GM19324 (cell line): ENCODE measurements around the gene NTN1.
"Not testable (repeated sequence)": the region's sequence is repeated elsewhere in the genome, so short reads cannot be mapped to it uniquely, and the experiment has no call there.

Experiments used
- ATAC-seq: cut with Tn5 transposase; IDR thresholded peaks from one replicate; pipeline ENCODE4 v1.9.1; 2021; ENCODE audit warnings: mild to moderate bottlenecking, moderate library complexity; ENCODE audit not compliant: unreplicated experiment, low FRiP score

Gene NTN1

DNA sequence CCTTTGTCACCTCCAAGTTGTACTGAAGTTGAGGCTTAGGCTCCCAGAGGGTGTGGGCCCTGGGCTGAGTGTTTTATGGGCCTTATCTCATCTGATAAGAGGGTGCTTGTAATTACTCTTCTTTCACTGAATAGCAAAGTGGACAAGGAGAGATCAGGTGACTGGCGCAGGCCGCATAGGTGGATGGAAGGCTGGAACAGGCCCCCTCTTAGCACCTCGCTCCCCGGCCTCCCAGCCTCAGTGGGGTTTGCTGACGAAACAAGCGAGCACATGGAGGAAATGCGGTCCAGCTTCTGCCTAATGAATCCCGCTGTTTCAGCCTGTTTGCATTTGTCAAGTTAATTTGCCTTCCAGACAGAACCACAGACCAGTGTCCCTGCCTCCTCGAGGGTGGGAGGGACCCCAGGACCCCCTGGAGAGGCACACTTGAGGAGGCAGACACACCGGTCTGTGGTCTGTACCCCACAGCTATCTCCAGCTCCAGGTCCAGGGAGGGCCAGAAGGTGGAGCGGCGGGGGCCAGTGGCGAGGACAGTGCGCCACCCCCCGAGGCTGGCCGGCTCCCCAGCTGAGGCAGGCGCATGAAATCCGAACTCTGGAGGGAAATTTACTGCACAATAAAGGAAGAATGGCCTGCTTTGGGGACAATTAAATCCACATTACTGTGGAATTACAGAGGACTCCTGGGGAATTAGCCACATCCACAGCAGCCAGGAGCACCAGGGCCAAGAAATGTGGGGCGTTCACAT, 123.4 kb downstream of the NTN1 start:
- no peak for ATAC-seq

DNA sequence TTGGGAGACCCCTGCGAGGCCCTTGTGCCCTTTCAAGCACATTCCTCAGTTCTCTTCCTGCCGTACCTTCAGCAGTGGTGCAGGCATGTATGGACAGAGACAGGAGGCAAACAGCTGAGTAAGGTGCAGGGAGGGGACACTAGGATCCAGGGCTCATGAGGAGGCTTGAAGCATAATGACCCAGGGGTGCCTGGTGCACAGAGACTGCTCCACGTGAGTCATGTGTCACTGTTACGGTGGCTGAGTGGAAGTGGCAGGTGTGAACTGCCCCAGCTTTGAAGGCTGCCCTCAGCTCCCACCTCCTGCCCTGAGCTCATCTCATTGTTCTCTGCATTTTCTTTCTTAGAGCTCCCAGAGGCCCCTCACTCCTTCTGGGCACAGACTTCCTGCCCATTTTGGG, 124.8 kb downstream of the NTN1 start:
- no peak for ATAC-seq

DNA sequence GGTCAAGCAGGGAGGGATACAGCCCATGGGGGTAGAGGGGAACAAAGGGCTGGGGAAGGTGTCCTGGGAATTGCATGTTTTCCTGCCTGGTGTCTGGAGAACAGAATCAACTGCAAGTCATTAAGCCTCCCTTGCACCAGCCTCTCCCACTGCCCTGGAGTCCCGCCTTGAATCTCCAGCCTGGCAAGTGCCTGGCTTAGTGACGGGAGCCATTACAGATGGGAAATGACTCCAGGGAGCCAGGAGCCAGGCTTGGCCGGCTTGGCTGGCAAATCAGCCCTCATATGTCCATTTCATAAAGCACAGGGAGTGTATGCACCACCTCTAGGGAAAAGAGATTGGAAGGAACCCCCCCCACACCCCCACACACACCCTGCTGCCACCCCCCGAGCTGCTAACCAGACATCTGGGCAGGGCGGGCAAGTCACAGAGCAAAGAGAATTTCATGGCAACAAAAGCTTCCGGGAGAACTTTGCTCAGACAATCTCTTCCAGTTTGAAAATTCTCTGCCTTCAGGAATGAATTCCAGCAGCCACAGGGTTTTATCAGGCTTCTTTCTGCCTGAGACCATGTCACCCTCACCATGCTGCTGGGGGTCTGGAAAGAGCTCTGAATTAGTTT, 127.7 kb downstream of the NTN1 start:
- ATAC-seq: no peak

DNA sequence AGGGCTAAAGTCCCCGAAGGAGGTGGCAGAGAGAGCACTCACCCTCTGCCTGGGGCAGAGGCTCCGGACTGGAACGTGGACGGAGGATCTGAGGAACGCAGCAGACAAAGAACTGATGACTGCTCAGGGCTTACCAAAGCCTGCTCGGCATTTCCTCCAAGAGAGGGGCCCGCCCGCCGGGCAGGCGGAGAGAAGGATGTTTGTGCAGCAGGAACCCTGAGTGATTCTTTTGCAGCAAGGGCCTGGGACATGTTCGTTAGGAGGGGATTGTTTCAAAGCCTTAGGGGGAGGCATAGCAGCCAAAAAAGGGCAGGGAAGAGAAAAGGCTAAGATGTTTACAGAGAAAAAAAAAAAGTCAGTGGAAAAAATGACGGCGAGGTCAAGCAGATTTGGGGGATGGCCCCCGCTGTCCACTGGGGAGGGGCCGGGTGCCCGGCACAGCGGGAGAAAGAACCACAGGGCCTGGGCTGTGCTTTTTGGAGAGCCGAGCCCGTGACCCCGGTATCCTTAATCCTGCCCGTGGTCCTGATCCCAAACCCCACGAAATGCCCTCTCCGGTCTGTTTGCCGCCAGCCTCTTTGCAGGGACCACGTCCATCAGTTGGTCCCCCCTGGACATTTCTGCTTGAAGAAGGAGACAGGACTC, 129.3 kb downstream of the NTN1 start:
- no peak for ATAC-seq

DNA sequence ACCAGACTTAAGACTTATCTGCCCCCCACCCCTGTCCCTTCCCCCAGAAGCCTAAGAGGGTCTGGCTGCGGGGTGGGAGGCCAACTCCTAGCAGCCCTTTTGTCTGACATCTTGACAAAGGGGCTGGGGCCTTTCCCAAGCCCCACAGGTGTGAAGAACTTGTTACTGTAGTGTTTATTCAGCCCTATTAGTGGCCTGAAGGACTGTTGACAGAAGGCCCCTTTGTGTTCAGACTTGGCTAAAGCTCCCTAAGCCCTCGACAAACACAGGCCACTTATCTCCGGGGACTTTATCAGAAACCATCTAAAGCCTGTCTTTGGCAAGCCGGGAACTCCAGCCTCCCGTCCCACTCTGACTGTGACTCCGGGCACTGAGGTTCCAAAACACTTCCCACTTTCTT, 129.8 kb downstream of the NTN1 start:
- ATAC-seq: no peak

DNA sequence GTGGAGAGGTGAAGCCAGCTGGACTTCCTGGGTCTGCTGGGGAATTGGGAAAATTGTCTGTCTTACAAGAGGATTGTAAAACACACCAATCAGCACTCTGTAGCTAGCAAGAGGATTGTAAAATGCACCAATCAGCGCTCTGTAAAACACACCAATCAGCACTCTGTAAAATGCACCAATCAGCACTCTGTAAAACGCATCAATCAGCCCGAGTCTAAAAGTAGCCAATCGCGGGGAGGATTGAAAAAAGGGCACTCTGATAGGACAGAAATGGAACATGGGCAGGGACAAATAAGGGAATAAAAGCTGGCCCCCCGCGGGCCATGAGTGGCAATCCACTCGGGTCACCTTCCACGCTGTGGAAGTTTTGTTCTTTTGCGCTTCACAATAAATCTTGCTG, 130.4 kb downstream of the NTN1 start:
- ATAC-seq: not testable (repeated sequence)

DNA sequence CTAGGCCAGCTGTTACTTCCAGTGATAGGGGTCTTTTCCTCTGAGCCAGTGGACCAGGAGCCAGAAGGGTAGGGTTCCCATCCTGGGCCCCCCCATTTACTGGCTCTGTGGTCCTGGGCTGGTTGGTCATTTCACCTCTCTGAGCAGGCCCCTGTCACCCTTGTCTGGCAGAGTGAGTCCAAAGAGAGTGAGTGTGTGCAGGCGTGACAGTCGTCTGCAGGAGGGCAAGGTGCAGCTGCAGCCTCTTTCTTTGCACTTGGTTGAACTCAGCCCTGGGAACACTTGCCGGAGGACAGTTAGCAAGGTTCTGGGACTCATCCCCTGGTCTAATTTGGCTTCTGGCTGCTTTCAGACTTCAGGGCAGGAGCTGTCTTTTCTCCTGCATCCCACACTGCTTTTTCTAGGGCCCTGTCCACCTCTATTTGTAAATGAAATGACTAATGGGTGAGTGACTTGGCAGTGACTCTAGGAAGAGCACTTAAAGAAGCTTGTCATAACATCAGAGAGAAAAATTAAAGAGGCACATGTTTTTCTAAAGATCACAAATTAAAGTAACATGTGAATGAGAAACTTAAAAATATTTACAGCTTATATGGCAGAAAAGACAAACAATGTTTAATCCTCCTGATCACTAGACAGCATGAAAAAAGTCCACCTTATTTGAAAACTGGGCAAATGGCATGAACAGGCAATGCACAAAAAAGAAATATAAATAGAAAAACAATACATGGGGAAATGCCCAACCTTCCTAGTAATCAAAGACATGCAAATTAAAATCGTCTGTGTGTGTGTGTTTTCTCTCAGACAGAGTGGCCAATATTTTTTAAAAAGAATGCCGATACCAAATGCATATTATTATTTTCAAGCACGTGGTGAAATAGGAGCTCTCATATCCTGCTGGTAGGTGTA, 137.5 kb downstream of the NTN1 start:
- no peak for ATAC-seq

DNA sequence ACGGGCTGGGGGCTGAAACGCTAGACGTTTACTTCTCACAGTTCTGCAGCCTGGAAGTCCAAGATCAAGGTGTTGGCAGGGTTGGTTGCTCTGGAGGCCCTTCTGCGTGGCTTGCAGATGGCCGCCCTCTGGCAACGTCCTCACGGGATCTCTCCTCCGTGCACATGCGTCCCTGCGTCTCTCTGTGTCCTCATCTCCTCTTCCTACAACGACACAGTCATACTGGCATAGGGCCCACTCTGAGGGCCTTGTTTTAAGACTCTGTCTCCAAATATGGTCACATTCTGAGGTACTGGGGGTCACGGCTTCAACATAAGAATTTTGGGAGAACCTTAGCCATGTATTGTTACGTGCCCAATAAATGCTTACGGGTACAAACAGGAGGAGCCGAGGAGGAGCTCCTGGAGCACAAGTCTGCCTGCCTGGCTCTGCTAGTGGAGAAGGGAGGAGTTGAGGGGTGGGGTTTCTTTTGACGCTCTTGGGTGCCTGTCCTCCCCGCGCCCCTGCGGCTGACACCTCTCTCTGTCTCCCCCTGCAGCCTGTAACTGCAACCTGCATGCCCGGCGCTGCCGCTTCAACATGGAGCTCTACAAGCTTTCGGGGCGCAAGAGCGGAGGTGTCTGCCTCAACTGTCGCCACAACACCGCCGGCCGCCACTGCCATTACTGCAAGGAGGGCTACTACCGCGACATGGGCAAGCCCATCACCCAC, 141.1 kb downstream of the NTN1 start:
- ATAC-seq: no peak

DNA sequence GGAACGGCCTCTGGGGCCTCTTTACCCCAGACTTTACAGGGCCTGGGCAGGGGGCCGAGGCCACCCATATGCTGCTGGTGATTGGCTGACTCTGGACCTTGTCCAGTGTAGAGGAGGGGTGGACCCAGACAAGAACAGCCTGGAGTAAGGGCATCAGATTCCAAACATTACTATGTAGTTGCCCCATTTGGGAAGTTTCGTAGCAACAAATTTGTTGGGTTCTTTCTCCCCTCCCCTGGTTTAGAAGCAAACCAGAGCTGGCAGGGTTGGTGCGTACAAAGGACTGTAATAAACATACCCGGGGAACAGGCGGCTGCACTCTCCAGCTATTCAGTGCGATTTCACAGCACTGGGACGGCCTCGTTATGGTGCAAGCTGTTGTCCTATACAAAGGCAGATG, 145.5 kb downstream of the NTN1 start:
- no peak for ATAC-seq

DNA sequence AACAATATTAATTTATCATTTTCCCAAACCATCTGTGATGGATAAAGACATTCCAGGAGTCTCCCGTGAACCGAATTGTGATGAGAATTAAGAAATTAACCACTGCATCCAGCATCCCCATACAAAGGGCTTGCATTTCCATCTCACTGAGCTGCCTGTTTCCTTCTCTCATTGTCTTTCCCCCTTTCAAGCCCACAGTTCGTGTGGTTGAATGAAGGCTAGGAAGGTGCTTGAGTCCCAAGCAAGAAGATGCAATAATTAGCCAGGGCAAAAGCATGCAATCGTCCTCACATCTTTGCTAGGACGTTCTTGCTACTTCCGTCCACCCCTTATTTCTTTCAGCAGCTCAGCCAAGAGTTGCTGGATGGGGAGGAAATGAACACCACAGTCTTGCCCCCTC, 146.1 kb downstream of the NTN1 start:
- no peak for ATAC-seq

DNA sequence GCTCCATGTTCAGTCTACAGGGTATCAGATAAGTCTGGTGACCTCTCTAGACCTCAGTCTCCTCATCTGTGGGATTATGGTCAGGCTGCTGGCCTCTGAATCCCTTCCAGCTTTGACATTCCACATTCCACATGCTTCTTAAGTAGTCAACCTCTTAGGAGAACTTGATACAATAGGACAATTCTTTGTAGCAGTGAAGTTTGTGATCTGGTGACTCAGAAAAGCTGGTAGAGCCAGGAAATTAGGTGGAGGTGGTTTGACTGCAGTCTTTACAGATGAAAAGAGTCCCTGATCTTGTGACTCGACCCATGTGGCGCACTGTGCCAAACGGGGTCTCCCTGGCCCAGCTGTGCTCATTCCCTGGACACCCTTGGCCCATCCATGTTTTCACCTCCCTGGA, 147.8 kb downstream of the NTN1 start:
- no peak for ATAC-seq

DNA sequence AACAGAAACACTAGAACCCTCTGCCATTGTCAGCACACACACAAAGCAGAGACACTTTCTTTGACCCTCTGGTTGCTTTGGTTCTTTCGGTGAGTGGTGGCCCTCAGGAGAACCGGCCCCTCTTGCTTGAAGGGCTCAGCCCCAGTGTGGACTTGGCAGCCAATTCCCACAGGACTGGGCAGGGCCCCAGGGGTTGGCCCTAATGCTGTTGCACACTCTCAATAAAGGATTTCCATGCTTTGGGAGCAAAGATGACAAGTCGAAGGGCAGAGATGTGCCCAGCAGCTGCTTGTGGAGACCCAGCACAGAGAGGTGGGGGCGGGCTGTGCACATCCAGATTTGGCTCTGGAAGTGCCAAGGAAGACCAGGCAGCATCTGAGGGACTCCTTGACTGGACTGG, 149.0 kb downstream of the NTN1 start:
- ATAC-seq: no peak

DNA sequence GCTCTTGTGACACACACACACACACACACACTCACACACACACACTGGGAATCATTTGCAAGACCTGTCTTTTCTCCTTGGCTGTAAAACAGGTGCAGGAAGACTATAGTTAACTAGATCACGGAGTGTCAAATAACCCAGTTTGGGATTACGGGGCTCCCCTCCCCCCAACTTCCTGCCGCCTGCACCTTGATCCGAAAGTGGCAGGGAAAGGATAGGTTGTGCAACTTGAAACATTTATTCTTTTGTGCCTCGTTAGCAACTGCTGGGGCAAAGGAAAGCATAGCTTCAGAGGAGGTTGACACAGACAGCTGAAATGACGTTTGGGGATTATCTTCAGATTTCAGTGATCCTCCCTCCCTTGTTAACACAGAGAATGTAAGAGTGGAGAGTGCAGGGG, 149.5 kb downstream of the NTN1 start:
- no peak for ATAC-seq

DNA sequence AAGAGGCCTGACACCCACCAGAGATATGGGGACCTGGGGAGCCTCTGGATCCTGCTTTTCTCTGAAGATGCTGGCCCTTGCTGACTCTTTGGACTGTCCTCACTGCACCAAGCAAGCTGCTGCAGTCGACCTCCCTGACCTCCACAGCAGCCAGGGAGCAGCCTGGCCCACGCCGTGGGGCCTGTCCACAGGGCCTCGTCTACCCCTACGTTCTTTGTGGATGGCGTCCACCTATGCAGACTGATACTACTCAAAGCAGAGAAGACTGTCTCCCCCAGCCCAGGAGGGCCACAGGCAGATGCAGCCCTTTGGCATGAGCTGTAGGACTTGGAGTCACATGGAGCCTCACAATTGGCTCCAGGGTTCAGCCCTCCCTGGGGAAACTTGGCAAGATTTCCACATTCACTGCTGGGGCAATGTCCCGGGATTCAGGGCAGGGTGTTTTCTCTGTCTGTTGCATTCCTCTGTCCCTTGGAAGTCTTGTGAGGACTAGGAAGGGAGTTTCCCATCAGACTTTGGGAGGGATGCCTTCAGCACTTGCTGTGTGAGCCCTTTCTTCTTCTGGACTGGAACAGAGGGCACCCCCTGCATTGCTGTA, 152.2 kb downstream of the NTN1 start:
- no peak for ATAC-seq

DNA sequence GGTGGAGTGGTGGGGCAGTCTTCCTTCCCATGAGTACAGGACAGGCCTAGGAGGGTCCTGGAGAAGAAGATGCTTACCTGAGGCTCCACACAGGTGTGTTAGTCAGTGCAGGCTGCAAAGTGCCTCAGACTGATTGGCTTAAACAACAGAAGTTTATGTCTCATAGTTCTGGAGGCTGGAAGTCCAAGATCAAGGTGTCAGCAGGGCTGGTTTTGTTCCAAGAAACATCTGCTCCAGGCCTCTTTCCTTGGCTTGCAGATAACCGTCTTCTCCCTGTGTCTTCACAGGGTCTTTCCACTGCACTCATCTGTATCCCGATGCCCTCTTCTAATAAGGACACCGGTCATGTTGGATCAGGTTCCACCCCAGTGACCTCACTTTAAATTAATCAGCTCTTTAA, 153.0 kb downstream of the NTN1 start:
- no peak for ATAC-seq

DNA sequence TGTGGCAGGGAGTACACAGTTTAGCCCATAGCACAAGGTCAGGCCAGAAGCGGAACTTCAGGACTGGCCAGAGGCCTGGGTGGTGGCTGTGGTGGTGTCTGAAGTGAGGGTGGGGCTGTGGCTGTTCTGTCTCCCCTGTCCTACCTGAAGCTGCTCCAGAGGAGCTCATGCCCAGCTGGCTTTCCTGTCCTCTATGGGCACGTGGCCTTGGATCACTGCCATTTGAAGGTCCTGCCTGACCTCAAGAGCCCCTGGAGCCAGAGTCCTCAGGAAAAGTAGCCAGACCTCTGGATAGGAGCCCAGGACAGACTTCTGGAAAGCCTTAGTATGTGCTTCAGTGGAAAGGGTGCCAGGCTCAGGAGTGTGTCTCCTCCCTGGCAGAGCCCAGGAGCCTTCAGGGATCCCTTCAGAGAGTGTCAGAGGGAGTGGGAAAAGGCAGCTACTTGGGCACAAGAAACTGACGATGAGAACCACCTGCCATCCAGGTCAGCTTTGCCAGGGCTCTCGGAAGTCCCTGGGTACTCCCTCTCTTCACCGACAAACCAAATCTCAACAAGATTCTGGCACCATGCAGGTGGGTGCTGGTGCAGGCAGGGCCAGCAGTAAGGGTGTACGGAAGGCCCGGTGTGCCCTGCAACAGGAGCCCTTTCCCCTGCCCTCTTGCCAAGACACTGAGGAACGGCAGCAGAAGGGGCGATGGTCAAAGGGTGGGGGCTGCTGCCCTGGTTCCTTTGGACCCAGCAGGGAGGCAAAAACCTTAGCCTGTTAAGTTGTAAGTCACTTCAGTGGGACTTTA, 153.7 kb downstream of the NTN1 start:
- ATAC-seq: no peak

DNA sequence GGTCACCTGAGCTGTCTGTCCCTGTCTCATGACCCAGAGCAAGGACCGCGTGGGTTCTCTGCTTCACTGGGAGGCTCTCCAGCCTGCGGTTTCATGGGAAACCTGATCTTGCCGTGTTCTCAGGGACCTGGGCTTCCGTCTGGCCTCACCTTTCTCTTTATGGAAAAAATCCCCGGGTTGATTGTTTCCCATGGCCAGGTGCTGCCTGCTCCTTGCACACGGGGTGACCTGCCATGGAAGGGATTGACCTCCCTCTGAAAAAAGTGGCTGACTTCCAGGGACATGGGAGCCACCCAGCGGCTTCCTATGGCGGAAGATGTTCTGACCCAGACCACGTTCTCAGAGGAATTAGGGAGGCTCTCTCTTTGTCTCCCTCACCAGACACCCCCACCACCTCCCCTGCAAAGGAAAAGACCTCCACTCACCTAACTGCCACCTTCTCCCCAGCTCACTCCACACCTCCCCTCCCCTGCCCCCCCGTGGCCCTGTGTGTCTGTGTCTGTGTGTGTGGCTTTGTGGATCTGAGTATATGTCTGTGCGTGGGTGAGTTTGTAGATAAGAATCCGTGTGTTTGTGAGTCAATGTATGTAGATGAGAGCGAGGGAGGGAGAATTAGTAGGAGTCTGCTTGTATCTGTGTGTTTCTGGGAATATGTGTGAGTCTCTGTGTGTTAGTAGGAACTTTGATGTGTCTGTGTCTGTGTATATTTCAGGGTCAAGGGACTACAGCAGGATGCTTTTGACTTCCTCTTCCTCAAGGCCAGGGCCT, 154.6 kb downstream of the NTN1 start:
- no peak for ATAC-seq

DNA sequence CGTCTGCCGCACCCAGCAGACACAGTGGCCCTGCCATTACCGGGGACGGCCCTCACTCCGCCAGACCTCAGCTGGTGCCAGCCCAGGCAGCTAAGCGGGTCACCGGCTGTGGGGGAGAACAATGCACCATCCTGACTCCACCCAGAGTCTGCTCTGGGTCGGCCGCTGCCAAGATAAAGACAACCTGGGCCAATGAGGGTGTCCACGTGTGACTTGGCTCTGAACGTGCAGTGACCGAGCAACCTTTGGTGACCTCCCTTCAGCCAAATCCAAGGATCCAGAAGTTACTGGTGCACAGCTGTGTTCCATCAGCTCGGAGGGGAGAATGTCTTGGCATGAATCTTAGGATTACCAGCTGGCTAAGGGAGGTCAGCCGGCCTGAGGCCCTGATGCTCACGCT, 155.9 kb downstream of the NTN1 start:
- ATAC-seq: no peak
